ENCODE measurements around the gene ABI3.

- no peak for TF ChIP-seq CTCF (IDR thresholded peaks at IDR 0.05)
- TF ChIP-seq POLR2A (IDR thresholded peaks at IDR 0.05), result no peak
- peak in 1 of 3 donors; percentile 5 for TF ChIP-seq POLR2AphosphoS5 (IDR thresholded peaks at IDR 0.05)
Observed at GRCh38 chr17:49260011-49260816, 49.7 kb downstream of the ABI3 start.

All from transverse colon (tissue), 4 donors.